ENCODE results near the gene SPACA9. TPM values are rescaled to one million over a fixed set of nuclear protein-coding genes. Genes with fewer than 3 reads are reported as not detected.

Gene SPACA9
- total and polyA plus RNA-seq, 4 donors, result 10.5 to 25.1 (median 16.2) TPM

GRCh38 chr9:132862533-132862932 is 16.2 kb upstream of the SPACA9 start:
- WGBS, 2 donors, result 73 to 80% methylated on average over 6 of the region's 6 CpGs
- Histone ChIP-seq H3K9me3 (ENCODE audit: control insufficient read depth in 4 of 4, insufficient read depth in 3 of 4, low read length in 3 of 4) (no peaks in the 10 kb centered on the region), H3K27me3 (ENCODE audit: control insufficient read depth in 3 of 3, insufficient read depth in 3 of 3, low read length in 2 of 3) (no peaks in the 10 kb centered on the region), H3K9ac (ENCODE audit: insufficient read depth in 1 of 2, low read length in 2 of 2) (no peak overlapping the region), H3K36me3 (ENCODE audit: control insufficient read depth in 4 of 4, insufficient read depth in 4 of 4, low read length in 4 of 4) (no peaks in the 10 kb centered on the region), H3K4me1 (ENCODE audit: control insufficient read depth in 5 of 5, insufficient read depth in 5 of 5, low read length in 5 of 5) (peaks cover 0 to 13% (median 8%) of the 10 kb centered on the region in 5 donors), H3K27ac (ENCODE audit: low read depth in 1 of 2, low read length in 1 of 2) (no peak overlapping the region), H3K4me3 (no peak overlapping the region)
- ATAC-seq (ENCODE audit: insufficient read depth, low FRiP score) (no peak), DNase-seq (no peak)
- no peak for TF ChIP-seq CTCF (IDR thresholded peaks at IDR 0.05; ENCODE audit: control extremely low read depth, extremely low read depth)

- no peaks in the 10 kb centered on the region for H3K9me3 ChIP-seq (ENCODE audit: control insufficient read depth in 4 of 4, insufficient read depth in 3 of 4, low read length in 3 of 4)
- H3K27ac ChIP-seq (ENCODE audit: low read depth in 1 of 2, low read length in 1 of 2), result no peak overlapping the region
- ATAC-seq (ENCODE audit: insufficient read depth, low FRiP score) (no peak), DNase-seq (no peak)
- peaks cover 0 to 7% (median 5%) of the 10 kb centered on the region in 5 donors for H3K4me1 ChIP-seq (ENCODE audit: control insufficient read depth in 5 of 5, insufficient read depth in 5 of 5, low read length in 5 of 5)
- WGBS, 2 donors, result 83 to 90% methylated on average over 12 of the region's 12 CpGs
- no peak overlapping the region for H3K4me3 ChIP-seq
- no peaks in the 10 kb centered on the region for H3K27me3 ChIP-seq (ENCODE audit: control insufficient read depth in 3 of 3, insufficient read depth in 3 of 3, low read length in 2 of 3)
- no peak overlapping the region for H3K9ac ChIP-seq (ENCODE audit: insufficient read depth in 1 of 2, low read length in 2 of 2)
- no peak for TF ChIP-seq CTCF (IDR thresholded peaks at IDR 0.05; ENCODE audit: control extremely low read depth, extremely low read depth)
- H3K36me3 ChIP-seq (ENCODE audit: control insufficient read depth in 4 of 4, insufficient read depth in 4 of 4, low read length in 4 of 4), result no peaks in the 10 kb centered on the region
These were observed 15.6 kb upstream of the SPACA9 start for GRCh38 chr9:132863096-132863495.

GRCh38 chr9:132864277-132864676 is 14.4 kb upstream of the SPACA9 start:
- Histone ChIP-seq H3K27me3 (ENCODE audit: control insufficient read depth in 3 of 3, insufficient read depth in 3 of 3, low read length in 2 of 3) (no peaks in the 10 kb centered on the region), H3K9me3 (ENCODE audit: control insufficient read depth in 4 of 4, insufficient read depth in 3 of 4, low read length in 3 of 4) (peaks cover 0 to 2% (median 0%) of the 10 kb centered on the region in 4 donors), H3K27ac (ENCODE audit: low read depth in 1 of 2, low read length in 1 of 2) (no peak overlapping the region), H3K4me3 (no peak overlapping the region), H3K9ac (ENCODE audit: insufficient read depth in 1 of 2, low read length in 2 of 2) (no peak overlapping the region), H3K36me3 (ENCODE audit: control insufficient read depth in 4 of 4, insufficient read depth in 4 of 4, low read length in 4 of 4) (no peaks in the 10 kb centered on the region), H3K4me1 (ENCODE audit: control insufficient read depth in 5 of 5, insufficient read depth in 5 of 5, low read length in 5 of 5) (no peaks in the 10 kb centered on the region)
- ATAC-seq (ENCODE audit: insufficient read depth, low FRiP score) (no peak), DNase-seq (no peak)
- 74 to 82% methylated on average over 2 of the region's 2 CpGs for WGBS, 2 donors
- no peak for TF ChIP-seq CTCF (IDR thresholded peaks at IDR 0.05; ENCODE audit: control extremely low read depth, extremely low read depth)

GRCh38 chr9:132864691-132865090 is 14.0 kb upstream of the SPACA9 start:
- ATAC-seq (ENCODE audit: insufficient read depth, low FRiP score) (no peak), DNase-seq (no peak)
- Histone ChIP-seq H3K4me1 (ENCODE audit: control insufficient read depth in 5 of 5, insufficient read depth in 5 of 5, low read length in 5 of 5) (no peaks in the 10 kb centered on the region), H3K27ac (ENCODE audit: low read depth in 1 of 2, low read length in 1 of 2) (no peak overlapping the region), H3K4me3 (no peak overlapping the region), H3K9ac (ENCODE audit: insufficient read depth in 1 of 2, low read length in 2 of 2) (no peak overlapping the region), H3K27me3 (ENCODE audit: control insufficient read depth in 3 of 3, insufficient read depth in 3 of 3, low read length in 2 of 3) (no peaks in the 10 kb centered on the region), H3K36me3 (ENCODE audit: control insufficient read depth in 4 of 4, insufficient read depth in 4 of 4, low read length in 4 of 4) (no peaks in the 10 kb centered on the region), H3K9me3 (ENCODE audit: control insufficient read depth in 4 of 4, insufficient read depth in 3 of 4, low read length in 3 of 4) (peaks cover 0 to 2% (median 0%) of the 10 kb centered on the region in 4 donors)
- 74 to 81% methylated on average over 8 of the region's 8 CpGs for WGBS, 2 donors
- no peak for TF ChIP-seq CTCF (IDR thresholded peaks at IDR 0.05; ENCODE audit: control extremely low read depth, extremely low read depth)
